Panc1 (cell line): ENCODE results near the gene SYNPO2L. TPM values are rescaled to one million over a fixed set of nuclear protein-coding genes. Genes with fewer than 3 reads are reported as not detected.

ENCODE experiments used
- ATAC-seq: fragments of 200-7000 bp; cut with Tn5 transposase; 2 replicates; pipeline ENCODE4 v1.9.1; 2020; ENCODE audit warnings: mild to moderate bottlenecking, moderate library complexity
- BruUV-seq: library from RNA; stranded (reverse); fragments of 400-500 nt; replicated peaks from 2 replicates; lab custom pipeline; 2021; lab: Mats Ljungman, UMichigan
- CTCF ChIA-PET: fragments of 300-600 bp; sonication (Branson Sonifier 250); formaldehyde crosslinking; loops from one replicate; lab custom pipeline; 2022; ENCODE audit warnings: antibody characterized with exemption; lab: Charles Lee
- POLR2A ChIA-PET: fragments of 300-600 bp; sonication (Branson Sonifier 250); formaldehyde crosslinking; loops from one replicate; lab custom pipeline; 2022; ENCODE audit warnings: antibody characterized with exemption; lab: Charles Lee
- DNase-seq: peaks from one replicate; pipeline ENCODE4 v3.0.0-alpha.2; 2010; ENCODE audit warnings: low read depth, low spot score
- H3K27ac ChIP-seq: 2 replicates; pipeline ENCODE4 v1.5.1; 2011; ENCODE audit warnings: mild to moderate bottlenecking, low read length, inconsistent platforms
- H3K27me3 ChIP-seq: fragments of 200-500 bp; sonication (Bioruptor generic); 2 replicates; pipeline ENCODE4 v1.6.0; 2014; ENCODE audit warnings: low read length, inconsistent platforms; ENCODE audit not compliant: control insufficient read depth, insufficient read depth
- H3K36me3 ChIP-seq: fragments of 200-500 bp; sonication (Bioruptor generic); 2 replicates; pipeline ENCODE4 v1.5.1; 2014; ENCODE audit warnings: inconsistent platforms, mild to moderate bottlenecking, low read length, moderate library complexity; ENCODE audit not compliant: control insufficient read depth, insufficient read depth
- H3K4me1 ChIP-seq: 2 replicates; pipeline ENCODE4 v1.5.1; 2011; ENCODE audit warnings: inconsistent platforms, mild to moderate bottlenecking, low read length, moderate library complexity; ENCODE audit not compliant: control insufficient read depth, insufficient read depth
- H3K4me3 ChIP-seq, 2 experiments: 2 replicates each; pipeline ENCODE4 v1.5.1; 2011 to 2012; ENCODE audit warnings: low read depth in 2 of 2, low read length in 2 of 2, mild to moderate bottlenecking in 2 of 2, inconsistent platforms in 1 of 2, moderate library complexity in 1 of 2
- H3K9me3 ChIP-seq: fragments of 200-500 bp; sonication (Bioruptor generic); 2 replicates; pipeline ENCODE4 v1.5.1; 2014; ENCODE audit warnings: low read depth, mild to moderate bottlenecking, inconsistent platforms, low read length, moderate library complexity; ENCODE audit not compliant: control insufficient read depth, insufficient read depth
- CTCF ChIP-seq: fragments of 450-650 bp; IDR thresholded peaks from 2 replicates; pipeline ENCODE4 v1.5.1; 2017; ENCODE audit warnings: mild to moderate bottlenecking
- POLR2AphosphoS5 ChIP-seq: IDR thresholded peaks from 2 replicates; pipeline ENCODE4 v1.6.1; 2012; ENCODE audit warnings: mild to moderate bottlenecking, low read depth, low read length, moderate library complexity
- SIN3A ChIP-seq: IDR thresholded peaks from 2 replicates; pipeline ENCODE4 v1.6.1; 2012; ENCODE audit warnings: low read depth, mild to moderate bottlenecking, low read length, moderate library complexity, borderline replicate concordance; ENCODE audit not compliant: insufficient read depth
- TCF7L2 ChIP-seq: IDR thresholded peaks from 2 replicates; pipeline ENCODE4 v1.6.1; 2011; ENCODE audit warnings: mild to moderate bottlenecking, low read depth, low read length, inconsistent platforms
- in situ Hi-C: cut with HindIII; loops from 2 replicates; pipeline ENCODE4 v1.10.0; 2016; ENCODE audit warnings: low sequenced_read_pairs, low pct_unique_long_range_greater_than_20kb
- intact Hi-C: fragments of 100-400 bp; cut with micrococcal nuclease; formaldehyde crosslinking; loops from one replicate; pipeline ENCODE4 v1.10.0; 2022; ENCODE audit not compliant: unreplicated experiment
- total RNA-seq: library from RNA; stranded (reverse); gene quantifications from one replicate; pipeline ENCODE4 v1.2.1, GENCODE V29; 2021; ENCODE audit not compliant: unreplicated experiment
- TF ChIP-seq, protein P1 (sequence below), 2 experiments: IDR thresholded peaks; 2 replicates each; pipeline ENCODE4 v1.6.1; 2011 to 2012; ENCODE audit warnings: low read depth in 2 of 2, control low read depth in 1 of 2, low read length in 1 of 2, mild to moderate bottlenecking in 1 of 2, moderate library complexity in 1 of 2; ENCODE audit not compliant: insufficient read depth in 1 of 2

Gene SYNPO2L
- total RNA-seq, 1 experiment from 2014 or later: not detected

DNA sequence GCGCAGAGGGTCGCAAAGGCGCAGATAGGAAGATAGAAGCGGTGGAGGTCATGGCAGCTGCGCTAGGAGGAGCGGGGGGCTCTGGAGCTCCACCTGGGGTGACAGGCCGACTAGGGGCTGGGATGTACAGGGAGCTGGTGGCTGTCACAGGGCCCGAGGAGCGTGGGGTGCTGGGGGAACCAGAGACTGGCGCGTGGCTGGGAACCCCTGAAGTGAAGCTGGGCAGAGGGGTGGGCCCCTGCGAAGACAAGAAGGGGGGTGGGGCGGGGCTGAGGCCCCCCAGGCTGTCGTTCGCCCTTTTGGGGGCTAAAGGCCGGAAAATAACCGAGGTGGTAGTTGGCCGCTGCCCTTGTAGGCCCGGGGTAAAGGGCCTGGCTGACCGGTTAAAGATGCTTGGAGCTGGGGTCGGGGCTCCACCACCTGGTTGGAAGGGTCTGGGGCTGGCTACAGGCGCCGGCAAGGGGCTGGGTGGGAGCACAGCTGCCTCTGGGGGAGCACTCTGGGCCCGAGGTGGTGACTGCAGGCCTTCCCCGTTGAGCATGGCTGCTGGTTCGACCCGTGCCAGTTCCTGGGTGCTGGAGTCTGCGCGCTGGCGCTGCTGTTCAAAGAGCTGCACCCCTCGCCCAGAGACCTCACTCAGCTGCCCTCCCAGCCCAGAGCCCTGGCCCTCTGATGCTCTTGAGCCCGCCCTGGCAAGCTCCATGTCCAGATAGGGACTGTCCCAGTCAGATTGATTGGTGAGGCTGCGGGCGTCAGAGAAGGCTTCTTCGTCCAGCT is 7.8 kb downstream of the SYNPO2L start:
- intact Hi-C loops: loop anchor here (10.0 kb wide), 1 partner anchor 383 kb away; no protein-coding TSS in a partner anchor
- DNase-seq (no peak), ATAC-seq (no peak)
- Histone ChIP-seq H3K4me3 (peak overlapping the region in 1 of 2 experiments; percentile 33; a peak in 1 of 4 replicates), H3K27ac (no peak overlapping the region), H3K4me1 (no peaks in the 10 kb centered on the region), H3K36me3 (no peaks in the 10 kb centered on the region), H3K27me3 (no peaks in the 10 kb centered on the region), H3K9me3 (no peaks in the 10 kb centered on the region)
- BruUV-seq: no TSS peak
- in situ Hi-C loops: no loop called here
- TF ChIP-seq TCF7L2 (no peak), CTCF (no peak), POLR2AphosphoS5 (no peak), SIN3A (no peak)
- TF ChIP-seq, protein P1, sequence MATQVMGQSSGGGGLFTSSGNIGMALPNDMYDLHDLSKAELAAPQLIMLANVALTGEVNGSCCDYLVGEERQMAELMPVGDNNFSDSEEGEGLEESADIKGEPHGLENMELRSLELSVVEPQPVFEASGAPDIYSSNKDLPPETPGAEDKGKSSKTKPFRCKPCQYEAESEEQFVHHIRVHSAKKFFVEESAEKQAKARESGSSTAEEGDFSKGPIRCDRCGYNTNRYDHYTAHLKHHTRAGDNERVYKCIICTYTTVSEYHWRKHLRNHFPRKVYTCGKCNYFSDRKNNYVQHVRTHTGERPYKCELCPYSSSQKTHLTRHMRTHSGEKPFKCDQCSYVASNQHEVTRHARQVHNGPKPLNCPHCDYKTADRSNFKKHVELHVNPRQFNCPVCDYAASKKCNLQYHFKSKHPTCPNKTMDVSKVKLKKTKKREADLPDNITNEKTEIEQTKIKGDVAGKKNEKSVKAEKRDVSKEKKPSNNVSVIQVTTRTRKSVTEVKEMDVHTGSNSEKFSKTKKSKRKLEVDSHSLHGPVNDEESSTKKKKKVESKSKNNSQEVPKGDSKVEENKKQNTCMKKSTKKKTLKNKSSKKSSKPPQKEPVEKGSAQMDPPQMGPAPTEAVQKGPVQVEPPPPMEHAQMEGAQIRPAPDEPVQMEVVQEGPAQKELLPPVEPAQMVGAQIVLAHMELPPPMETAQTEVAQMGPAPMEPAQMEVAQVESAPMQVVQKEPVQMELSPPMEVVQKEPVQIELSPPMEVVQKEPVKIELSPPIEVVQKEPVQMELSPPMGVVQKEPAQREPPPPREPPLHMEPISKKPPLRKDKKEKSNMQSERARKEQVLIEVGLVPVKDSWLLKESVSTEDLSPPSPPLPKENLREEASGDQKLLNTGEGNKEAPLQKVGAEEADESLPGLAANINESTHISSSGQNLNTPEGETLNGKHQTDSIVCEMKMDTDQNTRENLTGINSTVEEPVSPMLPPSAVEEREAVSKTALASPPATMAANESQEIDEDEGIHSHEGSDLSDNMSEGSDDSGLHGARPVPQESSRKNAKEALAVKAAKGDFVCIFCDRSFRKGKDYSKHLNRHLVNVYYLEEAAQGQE (IDR thresholded peaks at IDR 0.05; ENCODE audit: insufficient read depth in 1 of 2, low read depth in 2 of 2, low read length in 1 of 2): no peak
- POLR2A ChIA-PET: no interaction called here
- CTCF ChIA-PET: no interaction called here

DNA sequence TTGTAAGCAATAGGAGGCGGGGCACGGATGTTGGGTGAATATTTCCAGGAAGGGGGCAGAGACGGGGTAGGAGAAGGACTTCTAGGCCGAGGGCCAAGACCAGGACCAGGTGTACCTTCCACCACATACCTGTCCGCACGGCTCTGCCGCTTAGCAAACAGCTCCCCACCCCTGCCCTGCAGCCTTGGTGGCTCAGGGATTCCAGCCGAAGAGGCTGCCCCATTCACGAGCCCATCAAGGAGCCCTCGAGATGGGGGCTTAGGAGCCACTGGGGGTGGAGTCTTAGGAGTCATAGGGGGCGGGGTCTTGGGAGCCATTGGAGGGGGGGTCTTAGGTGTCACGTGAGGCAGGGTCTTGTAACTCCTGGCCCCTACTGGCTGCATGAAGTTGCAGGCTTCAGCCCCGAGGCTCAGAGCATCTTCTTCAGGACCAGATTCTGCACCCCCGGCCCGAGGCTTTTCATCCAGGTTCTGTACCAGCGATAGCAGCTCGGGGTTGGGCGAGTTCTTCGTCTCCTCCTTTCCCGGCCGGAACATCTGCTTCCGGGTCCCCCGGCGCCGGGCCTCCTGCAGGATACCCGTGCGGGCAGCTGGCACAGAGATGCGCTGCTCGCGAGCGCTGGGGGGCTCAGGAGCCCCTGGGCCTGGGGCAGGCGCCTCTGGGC is 8.5 kb downstream of the SYNPO2L start:
- Histone ChIP-seq H3K4me3 (peak overlapping the region in 1 of 2 experiments; percentile 33; a peak in 1 of 4 replicates), H3K36me3 (no peaks in the 10 kb centered on the region), H3K9me3 (no peaks in the 10 kb centered on the region), H3K27me3 (no peaks in the 10 kb centered on the region), H3K4me1 (no peaks in the 10 kb centered on the region), H3K27ac (no peak overlapping the region)
- ATAC-seq (no peak), DNase-seq (no peak)
- no TSS peak for BruUV-seq
- POLR2A ChIA-PET: no interaction called here
- CTCF ChIA-PET: no interaction called here
- intact Hi-C loops (loop anchor here (10.0 kb wide), 1 partner anchor 383 kb away; no protein-coding TSS in a partner anchor), in situ Hi-C loops (no loop called here)
- TF ChIP-seq SIN3A (no peak), CTCF (no peak), TCF7L2 (no peak), POLR2AphosphoS5 (no peak)
- TF ChIP-seq, protein P1 (IDR thresholded peaks at IDR 0.05; ENCODE audit: insufficient read depth in 1 of 2, low read depth in 2 of 2, low read length in 1 of 2): no peak
